Bone marrow (tissue), 2 donors: ENCODE measurements around the gene CHRND.

Source experiments
- DNase-seq, 2 donors: peaks; one replicate each; lab custom pipeline; 2025; lab: John Stamatoyannopoulos, UW

CHRND gene

GRCh38 chr2:232525791-232526371 lies at the start of gene CHRND:
CHRND (plus strand) TSS chr2:232526160; CDS start chr2:232526216, 56 bp downstream.
- no peak for DNase-seq

- DNase-seq: no peak
These were observed 49.2 kb upstream of the CHRND start for GRCh38 chr2:232476791-232477190.

GRCh38 chr2:232477751-232478510 lies 48.0 kb upstream of the CHRND start:
- no peak for DNase-seq

- no peak for DNase-seq
These were observed 47.2 kb upstream of the CHRND start for GRCh38 chr2:232478571-232479340.

- no peak for DNase-seq
These were observed 46.4 kb upstream of the CHRND start for GRCh38 chr2:232479341-232480200.

GRCh38 chr2:232480201-232481190 lies 45.5 kb upstream of the CHRND start:
- no peak for DNase-seq

- no peak for DNase-seq
These were observed 44.4 kb upstream of the CHRND start for GRCh38 chr2:232481322-232482140.

GRCh38 chr2:232482301-232483238 lies 43.4 kb upstream of the CHRND start:
- no peak for DNase-seq

- DNase-seq: no peak
These were observed 42.5 kb upstream of the CHRND start for GRCh38 chr2:232483311-232483922.

GRCh38 chr2:232483923-232484627 lies 41.9 kb upstream of the CHRND start:
- no peak for DNase-seq

- DNase-seq: no peak
These were observed 41.2 kb upstream of the CHRND start for GRCh38 chr2:232484628-232485347.

- DNase-seq: no peak
These were observed 40.6 kb upstream of the CHRND start for GRCh38 chr2:232485348-232485756.

GRCh38 chr2:232485757-232486557 lies 40.0 kb upstream of the CHRND start:
- no peak for DNase-seq

GRCh38 chr2:232486558-232487384 lies 39.2 kb upstream of the CHRND start:
- DNase-seq: no peak
